ENCODE data around the gene USH2A.

USH2A gene

DNA sequence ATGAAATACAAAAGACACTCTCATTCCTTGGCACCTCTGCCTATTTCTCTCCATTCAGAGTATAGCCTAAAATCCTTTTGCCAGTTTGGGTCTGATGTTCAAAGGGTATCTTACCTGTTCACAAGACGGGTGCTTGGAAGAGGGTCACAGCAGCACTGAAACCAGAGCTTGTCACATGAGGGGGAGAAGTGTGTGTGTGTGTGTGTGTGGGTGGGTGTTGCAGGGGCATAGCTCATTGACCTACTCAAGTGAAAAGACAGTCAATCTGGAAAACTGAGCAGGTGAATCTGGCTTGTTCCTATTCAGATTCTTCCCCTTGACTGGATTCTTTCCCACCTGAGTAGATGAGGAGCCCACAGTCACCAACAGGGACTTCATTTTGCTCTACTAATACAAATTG, 792.2 kb downstream of the USH2A start:
- no peak for DNase-seq

DNA sequence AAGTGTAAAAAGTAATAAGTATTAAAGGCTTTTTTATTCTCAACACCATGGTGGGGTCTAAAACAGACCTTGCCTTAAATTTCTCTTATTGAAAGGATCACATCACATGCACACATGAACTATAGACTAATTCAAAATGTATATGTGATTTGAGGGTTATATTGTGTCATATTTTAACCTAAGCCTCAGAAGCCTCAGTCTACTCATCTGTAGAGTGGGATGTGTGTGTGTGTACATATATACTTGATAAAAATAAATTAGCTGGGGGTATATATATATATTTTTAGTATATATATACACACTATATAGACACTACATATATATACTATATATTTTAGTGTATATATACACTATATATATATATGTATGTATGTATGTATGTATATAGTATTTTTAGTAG, 797.3 kb downstream of the USH2A start:
- no peak for DNase-seq

DNA sequence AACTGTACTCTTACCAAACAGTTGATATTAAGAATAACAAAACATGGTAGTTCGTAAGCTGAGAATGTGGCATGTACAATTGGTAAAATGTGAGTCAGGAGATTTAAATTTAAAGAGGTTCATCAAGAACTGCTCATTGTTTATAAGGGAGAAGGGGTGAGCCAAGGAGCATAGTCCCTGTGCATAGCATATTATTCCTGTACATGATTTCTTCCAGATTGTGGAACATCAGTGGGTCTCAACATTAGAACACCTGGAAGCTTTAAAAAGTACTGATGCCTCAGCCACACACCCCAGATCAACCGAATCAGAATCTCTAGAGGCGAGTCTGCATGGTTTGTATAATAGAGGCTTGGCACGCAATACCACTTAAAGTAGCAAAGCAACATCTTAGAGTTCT, 800.1 kb downstream of the USH2A start:
- DNase-seq, result no peak

DNA sequence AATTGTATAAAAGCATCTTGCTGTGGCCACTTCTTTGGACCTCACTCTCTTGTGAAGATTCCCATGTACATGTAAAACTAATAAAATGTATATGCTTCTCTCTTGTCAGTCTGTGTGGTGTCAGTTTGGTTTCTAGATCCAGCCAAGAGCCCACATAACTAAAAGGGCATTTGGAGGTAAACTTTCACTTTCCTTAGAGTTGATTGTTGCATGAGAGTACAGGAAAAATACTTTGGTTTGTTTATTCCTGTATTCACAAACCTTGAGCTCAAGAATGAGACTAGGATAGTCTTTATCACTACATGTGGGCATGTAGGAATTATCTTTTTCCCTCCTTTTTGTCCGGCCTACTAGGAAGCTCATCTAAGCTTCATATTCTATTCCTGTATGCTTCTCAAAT, 805.3 kb downstream of the USH2A start:
- no peak for DNase-seq

DNA sequence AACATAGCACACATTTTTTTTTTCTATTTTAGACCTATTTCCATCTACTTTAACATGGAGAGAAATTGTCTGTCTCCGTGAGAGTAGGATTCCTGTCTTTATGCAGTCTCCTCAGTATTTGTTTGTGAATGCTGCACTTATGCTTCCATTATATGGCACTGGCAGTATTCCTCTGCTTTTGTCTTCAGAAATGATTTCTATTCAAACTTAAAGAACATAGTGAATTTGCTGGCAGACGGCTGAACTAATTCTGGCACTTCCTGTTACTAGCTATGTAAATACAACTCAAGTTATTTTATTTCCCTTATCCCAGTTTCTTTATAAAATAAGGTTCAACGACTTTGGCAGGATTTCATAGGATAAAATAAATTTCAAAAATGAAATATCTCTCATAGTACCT, 810.9 kb downstream of the USH2A start:
- no peak for DNase-seq

DNA sequence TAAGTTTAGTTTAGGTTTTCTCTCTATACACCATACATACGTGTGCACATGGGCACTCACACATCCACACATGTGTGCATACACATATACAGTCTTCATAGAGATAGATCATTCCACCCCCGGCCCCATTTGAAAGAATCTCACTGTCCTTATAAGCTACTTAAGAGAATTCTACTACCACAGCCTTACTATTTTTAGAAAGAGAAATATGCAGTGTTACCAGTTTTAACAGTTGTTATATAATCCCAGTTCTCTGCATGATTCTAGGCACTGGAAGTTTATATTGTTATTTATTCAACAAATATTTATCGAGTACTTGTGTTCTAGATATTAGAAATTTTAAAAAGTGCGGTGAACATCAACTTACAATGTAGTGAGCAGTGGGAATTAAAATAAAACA, 814.6 kb downstream of the USH2A start:
- no peak for DNase-seq

DNA sequence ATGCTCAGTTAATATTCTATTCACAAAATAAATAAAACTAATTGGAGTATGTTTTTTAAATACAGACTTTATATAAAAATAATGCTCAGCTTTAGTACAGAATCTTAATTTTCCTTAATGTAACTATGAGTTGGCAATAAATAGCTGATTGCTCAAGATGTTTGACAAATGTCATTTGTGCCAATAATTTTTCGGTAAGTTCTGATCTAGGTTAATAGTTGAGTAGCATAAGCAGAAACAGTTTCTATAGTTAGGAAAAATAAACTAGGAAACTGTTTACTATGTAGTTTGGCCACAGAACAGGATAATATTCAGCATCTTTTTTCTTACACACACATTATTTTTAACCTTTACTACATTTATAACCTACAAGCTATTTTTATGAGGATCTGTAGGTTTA, 815.8 kb downstream of the USH2A start:
- no peak for DNase-seq

DNA sequence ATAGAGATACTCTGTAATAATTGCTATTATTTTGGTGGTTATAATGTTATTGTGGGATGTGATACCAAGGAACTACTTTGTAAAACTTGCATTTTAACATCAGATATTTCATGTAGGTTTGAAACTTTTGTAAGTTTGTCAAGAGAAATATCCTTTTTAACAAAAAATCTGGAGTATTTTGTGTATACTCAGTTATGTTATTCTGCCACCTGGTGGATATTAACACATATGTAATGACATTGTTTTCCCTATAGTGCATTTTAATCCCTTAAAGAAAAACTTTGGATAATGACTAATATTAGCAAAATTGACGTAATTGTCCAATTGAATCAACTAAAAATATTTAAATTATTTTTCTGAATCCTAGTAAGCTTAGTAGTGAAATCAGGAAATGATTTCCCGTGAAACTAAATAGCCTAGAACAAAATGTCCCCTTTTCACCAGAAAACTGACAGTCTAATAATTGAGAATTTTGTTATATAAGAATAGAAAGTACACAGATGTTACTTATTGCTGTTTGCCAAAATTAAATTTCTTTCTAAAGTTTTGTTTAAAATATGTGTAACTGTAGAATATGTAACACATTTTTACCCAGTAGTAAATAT, 816.6 kb downstream of the USH2A start:
- DNase-seq, result no peak

DNA sequence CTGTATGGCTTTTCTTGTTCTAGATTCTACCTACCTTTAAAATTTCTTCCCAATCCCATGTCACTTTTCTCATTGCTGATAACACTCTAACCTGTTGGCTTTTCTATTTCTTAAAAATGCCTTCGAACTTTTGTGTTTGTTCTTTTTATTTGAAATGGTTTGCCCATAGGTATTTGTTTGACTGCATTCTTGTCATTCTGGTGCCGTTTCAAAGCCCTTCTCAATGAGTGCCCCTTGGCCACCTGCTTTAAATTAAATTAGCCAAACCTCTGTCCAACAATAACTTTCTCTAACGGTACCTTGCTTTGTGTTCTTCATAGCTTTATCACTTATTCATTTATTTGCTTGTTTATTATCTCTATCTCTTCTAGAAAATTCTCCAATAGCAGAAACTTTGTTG, 817.2 kb downstream of the USH2A start:
- DNase-seq, result no peak

DNA sequence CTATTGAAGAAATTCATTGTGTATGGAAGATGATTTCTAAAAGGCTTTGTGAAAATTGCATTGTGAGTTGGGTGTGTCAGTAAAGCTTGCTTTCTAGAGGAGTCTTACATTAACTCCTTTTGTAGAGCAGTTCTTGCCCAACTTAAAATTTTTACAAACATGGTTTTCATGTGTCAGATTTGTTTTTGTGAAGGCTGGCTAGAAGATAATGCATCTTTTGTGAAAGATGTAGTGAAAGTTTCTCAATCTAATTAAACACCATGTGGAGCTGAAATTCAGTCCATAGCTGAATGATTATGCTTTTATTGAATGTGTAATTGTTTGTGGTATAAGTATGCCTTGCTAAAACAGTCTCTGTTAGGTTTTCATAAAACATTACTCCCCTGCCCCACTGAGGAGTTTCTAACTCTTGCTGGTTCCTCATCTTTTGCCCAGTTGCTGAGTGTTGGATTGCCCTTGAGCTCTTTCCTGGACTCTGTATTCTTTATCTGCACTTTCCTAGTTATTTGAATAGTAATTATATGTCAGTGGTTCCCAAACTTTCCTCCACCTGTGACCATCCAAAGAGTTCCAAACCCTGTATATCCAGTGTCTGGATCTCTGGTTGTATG, 818.1 kb downstream of the USH2A start:
- no peak for DNase-seq

DNA sequence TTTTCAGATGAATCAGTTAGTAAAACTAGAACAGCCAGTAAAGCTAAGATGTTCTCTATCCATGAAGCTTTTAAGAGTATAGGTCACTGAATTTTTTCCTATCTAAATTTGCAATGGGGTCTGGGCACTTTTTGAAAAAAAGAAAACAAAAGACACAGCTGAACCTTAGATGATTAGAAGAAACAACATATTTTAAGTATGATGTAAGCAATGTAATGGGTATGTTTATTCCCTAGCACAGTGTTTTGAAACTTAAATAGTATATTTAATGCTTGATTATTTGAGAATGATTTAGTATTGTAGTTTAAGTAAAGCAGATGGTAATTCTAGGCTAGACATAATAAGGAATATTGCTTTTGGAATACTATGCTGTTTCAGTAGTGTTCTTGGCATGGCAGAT, 819.9 kb downstream of the USH2A start:
- no peak for DNase-seq

DNA sequence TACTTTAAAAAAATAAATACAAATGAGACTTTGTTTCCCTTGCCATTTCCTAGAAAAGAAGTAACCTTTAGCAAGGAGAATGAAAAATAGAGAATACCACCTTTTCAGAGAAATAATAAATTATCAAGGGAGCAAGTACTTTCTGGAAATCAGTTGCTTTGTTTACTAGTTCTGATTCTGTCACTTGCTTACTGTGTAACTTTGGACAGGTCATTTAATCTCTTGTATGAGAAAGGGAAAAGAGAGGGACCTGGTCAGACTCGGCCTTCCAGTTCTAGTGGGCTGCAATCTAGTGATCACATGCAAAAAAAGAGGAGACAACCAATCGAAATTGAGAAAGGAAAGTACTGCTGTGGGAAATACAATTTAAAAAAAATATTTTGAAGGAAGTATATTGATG, 822.0 kb downstream of the USH2A start:
- DNase-seq, result no peak

DNA sequence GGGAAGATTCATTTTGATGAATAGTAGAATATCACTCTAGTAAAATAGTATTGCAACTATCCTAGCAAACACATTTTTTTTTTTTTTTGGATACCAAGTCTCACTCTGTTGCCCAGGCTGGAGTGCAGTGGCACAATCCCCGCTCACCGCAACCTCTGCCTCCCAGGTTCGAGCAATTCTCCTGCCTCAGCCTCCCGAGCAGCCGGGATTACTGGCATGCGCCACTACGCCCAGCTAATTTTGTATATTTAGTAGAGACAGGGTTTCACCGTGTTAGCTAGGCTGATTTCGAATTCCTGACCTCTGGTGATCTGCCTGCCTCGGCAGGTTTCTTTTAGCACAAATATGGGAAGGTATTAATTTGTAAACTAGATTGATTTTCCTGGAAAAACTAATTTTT, 822.4 kb downstream of the USH2A start:
- no peak for DNase-seq

DNA sequence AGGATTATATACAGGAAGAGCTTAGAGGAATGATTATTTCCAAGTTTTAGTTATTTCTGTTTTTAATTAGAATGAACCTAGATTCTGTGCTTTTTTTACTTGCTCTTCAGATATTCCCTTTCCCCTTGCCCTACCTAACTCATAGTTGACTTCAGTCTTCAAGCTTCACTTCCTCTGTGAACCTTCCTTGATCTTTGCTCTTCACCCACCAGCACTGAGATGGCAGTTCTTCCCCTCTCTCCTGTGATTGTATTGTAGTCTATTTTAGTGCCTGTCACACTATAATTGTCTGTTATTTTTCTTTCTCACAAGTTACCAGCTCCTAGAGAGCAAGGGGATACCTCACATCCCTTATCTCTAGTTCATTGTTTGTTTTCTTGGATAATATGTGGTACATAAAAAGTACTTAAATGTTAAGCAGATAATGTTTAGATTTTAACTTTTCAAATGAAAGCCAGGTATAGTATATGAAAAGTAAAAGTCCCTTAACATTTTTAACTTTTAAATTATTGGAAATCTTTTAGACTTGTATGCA, 822.9 kb downstream of the USH2A start:
- no peak for DNase-seq

DNA sequence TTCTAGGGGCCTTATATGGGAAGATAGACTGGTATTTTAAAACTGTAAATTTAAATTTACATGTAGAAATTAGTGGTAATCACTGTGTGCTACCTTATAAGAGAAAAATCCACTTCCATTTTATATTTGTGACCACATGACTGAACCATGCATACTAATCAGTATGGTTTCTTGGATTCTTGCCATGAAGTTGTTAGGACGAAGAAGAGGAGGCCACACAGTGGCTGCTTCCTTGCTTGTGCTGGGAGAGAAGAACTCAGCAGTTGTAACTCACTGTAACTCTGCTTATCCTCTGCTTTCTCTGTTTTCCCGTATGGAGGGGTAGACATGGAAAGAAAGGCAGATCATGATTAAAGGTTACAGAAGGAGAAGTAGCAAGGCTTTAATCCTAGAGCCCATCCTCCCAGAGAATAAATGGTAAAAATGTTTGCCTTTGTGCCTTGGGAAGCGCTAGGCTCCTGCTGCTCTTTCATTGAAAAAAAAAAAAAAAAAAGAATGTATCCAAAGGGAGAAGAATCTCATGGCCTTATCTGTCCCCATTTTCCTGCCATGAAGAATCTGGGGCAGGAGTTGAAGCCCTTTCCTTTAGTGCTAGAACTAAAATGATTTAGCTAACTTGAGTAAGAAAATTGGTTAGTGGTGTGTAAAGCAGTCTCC, 823.7 kb downstream of the USH2A start:
- peak; percentile 69 for DNase-seq

DNA sequence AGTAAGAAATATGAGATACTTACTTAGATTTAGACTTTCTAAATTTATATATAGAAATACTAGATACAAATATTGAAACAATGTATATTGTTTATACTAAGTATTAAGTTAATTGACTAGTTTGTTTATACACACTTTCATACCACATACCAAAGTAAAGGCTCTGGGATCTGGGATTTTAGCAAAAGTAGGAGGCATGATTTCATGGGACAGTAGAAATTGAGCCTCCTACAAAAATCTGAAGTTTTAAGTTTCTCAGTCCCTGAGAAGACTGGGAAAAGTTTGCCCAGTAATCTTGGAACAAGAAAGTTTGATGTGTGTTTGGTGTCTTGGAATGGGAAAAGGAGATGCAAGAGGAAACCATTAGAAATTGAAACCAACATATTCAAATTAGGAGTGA, 825.3 kb downstream of the USH2A start:
- no peak for DNase-seq

DNA sequence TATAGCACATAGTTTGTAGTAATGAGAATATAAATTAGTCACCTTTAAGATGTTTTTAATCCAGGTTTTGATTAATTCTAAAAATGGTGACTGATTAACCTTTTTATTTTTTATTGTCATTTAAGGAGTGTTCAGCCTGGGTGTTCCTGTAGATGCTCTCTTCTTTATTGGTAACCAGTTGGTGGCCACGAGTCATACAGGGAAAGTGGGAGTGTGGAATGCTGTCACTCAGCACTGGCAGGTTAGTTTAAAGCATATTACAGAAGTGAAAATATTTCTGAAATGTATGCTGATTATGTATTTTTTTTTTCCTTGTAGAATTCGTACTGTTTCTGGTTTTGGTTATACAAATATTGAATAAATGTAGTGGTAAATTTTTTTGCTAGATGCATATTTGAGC, 828.0 kb downstream of the USH2A start:
- no peak for DNase-seq

DNA sequence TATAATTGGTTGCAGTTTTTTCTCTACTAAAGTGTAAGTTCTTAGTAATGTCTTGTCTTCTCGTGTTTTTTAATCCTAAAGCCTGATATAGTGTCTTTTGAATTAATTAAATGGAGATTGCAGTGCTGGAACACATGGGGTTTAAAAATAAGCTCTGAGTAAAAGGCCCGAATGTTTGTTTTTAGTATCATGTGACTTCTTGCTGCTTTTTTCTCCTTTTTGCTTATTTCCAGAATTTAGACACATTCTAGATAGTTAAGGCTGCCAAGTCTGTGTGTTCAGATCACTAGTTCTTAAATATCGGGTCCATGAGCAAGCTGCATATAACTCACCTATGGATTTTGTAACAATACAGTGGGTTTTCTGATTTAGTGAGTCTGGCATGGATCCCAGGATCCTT, 828.6 kb downstream of the USH2A start:
- DNase-seq, result no peak

DNA sequence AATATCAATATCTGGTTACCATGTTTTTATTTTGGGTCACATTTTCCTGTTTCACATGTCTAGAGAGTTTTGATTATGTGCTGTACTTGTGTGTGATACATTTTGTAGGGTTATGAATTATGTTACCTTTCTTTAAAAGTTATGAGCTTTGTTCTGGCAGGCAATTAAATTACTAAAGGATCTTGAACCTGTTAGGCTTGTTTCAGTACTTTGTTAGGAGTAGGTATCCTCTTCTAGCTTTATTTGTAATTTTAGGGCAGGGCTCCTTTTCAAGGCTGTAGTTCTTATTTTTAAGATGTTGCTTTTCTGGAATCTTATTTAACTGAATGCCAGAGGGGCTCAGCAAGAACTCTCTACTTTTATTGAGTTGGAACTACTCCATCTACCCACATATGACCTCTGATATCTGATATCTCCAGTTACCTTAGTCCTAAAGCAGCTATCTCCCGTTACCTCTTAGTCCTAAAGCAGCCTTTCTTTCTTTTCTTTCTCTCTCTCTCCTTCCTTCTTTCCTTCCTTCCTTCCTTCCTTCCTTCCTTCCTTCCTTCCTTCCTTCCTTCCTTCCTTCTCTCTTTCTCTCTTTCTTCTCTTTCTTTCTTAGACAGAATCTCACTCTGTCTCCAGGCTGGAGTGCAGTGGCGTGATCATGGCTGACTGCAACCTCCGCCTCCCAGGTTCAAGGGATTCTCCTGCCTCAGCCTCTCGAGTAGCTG, 832.3 kb downstream of the USH2A start:
- DNase-seq, result no peak

DNA sequence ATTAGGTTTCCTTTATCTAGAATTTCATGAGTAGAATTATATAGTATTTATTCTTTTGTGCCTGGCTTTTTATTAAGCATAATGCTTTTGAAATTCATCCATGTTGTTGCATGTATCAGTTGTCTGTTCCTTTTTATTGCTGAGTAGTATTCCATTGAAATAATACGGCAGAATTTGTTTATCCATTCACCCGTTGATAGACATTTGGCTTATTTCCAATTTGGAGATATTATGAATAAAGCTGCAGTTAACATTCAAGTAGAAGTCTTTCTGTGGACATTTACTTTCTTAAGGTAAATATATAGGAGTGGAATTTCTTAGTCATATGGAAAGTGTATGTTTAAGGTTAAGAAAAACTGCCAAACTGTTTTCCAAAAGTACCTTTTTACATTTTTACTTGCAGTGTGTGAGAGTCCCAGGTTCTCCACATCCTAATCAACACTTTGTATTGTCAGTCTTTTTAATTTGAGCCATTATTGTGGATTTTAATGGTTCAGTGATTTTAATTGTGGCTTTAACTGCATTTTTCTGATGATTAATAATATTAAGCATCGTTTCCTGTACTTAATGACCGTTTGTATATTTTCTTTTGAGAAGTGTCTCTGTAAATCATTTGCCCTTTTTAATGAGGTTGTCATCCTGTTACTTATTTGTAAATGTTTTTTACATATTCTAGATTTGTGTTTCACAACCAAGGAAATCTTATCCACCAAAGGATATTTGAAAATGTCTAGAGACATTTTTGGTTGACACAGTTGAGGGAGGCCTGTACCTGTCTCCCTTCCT, 833.4 kb downstream of the USH2A start:
- no peak for DNase-seq

DNA sequence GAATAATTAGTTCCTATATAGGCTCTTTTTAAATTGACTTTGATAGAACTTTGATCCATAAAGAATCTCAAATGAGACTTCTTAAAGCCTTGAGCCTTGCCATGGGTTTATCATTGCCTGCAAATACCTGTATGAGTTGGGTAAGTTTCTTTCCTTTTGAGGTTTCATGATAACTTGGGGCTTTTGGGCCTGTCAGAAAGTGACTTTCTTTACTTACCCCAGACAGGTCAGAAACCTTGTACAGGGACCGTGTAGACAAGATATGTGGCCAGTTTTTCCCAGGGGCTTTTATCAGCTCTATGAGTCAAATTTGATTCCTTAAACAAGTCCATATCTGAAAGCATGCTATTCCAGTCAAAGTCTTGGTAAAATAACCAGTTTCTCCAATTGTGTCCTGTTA, 838.9 kb downstream of the USH2A start:
- DNase-seq, result no peak

DNA sequence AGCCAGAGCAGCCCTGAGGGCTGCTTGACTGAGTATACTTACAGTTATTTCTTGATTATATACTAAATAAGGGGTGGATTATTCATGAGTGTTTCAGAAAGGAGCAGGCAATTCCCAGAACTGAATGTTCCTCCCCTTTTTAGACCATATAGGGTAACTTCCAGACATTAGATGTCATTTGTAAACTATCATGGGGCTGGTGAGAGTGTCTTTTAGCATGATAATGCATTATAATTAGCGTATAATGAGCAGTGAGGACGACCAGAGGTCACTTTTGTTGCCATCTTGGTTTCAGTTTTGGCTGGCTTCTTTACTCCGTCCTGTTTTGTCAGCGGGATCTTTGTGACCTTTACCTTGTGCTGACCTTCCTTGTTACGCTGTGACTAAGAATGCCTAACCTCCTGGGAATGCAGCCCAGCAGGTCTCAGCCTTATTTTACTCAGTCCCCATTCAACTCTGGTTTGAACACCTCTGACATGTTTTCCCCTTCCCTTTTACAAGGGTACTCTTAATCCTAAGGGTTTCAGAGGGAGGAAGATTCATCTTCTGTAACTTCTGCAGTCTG, 840.0 kb downstream of the USH2A start:
- no peak for DNase-seq

DNA sequence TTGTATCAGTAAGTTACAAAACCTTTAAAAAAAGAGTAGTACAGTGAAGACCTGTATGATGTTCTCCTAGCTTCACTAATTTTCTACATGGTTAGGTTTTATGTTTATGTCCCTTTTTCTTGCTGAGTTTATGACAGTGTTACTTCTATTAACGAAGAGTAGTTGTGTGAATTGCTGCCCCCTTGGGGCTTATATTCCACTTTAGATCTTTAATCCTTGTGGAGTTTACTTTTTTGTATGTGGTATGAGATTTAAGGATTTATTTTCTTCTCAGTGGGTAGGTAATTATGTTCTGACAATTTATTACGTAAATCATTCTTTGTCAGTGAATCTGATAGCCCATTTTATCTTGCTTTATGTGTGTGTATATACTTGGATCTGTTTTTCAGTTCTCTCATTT, 841.4 kb downstream of the USH2A start:
- DNase-seq, result no peak
